Erythroblast (primary cell): ENCODE results near the gene ATG2B.

Experiments
- GATA1 ChIP-seq: IDR thresholded peaks from 2 replicates; pipeline ENCODE4 v1.6.1; 2011; ENCODE audit warnings: low read depth, mild to moderate bottlenecking, control low read depth, low read length, moderate library complexity
- POLR2A ChIP-seq: IDR thresholded peaks from 2 replicates; pipeline ENCODE4 v1.6.1; 2011; ENCODE audit warnings: mild to moderate bottlenecking, low read length

DNA sequence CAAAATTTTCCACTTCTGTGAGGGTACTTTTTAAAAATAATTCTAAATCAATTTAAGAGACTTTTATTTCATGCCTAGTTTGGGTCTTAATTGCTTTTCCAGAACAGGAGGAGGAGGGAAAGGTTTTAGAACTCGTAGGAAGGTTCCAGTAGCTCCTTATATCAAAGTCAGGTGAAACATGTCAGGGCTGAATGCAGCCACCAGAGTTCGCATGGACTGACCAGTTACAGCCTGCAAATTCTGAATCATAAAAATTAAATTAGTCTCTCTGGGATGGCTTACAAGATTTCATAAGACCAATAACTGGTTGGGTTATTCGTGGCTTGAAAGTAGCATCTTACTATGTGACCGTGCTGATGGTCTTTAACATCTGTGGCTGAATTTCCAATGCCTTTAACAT, 106.7 kb downstream of the ATG2B start:
- no peak for TF ChIP-seq POLR2A
- no peak for TF ChIP-seq GATA1
